ENCODE measurements around the gene OR2T1.

- TF ChIP-seq POLR2A (IDR thresholded peaks at IDR 0.05; ENCODE audit: low read length) (no peak), GATA1 (IDR thresholded peaks at IDR 0.05; ENCODE audit: low read depth, low read length) (no peak)
These were observed 25.9 kb upstream of the OR2T1 start for GRCh38 chr1:248376916-248377315.
